Spinal cord (tissue), 10 donors: ENCODE data around the gene CCSAP. TPM values are rescaled to one million over a fixed set of nuclear protein-coding genes. Genes with fewer than 3 reads are reported as not detected.

ENCODE experiments used
- DNase-seq, 6 donors: peaks; one replicate each; pipeline versions ENCODE4 v3.0.0 to v3.0.0-alpha.2; 2013 to 2015; ENCODE audit warnings: low spot score in 6 of 6, low read depth in 4 of 6
- H3K27ac ChIP-seq: one replicate; pipeline ENCODE4 v1.5.1; 2013; ENCODE audit warnings: low read depth, low read length, control low read depth
- H3K27me3 ChIP-seq: one replicate; pipeline ENCODE4 v1.6.1; 2013; ENCODE audit warnings: low read length; ENCODE audit not compliant: control insufficient read depth, insufficient read depth
- H3K36me3 ChIP-seq: one replicate; pipeline ENCODE4 v1.6.1; 2013; ENCODE audit warnings: low read length; ENCODE audit not compliant: control insufficient read depth, insufficient read depth
- H3K4me1 ChIP-seq: one replicate; pipeline ENCODE4 v1.6.1; 2013; ENCODE audit warnings: low read length; ENCODE audit not compliant: control insufficient read depth, insufficient read depth
- H3K4me3 ChIP-seq: one replicate; pipeline ENCODE4 v1.5.1; 2013; ENCODE audit warnings: low read depth, low read length, control low read depth
- H3K9me3 ChIP-seq: one replicate; pipeline ENCODE4 v1.6.1; 2013; ENCODE audit warnings: low read length; ENCODE audit not compliant: control insufficient read depth, insufficient read depth
- WGBS: methylation state at CpG from one replicate; pipeline ENCODE4 v1.1.5; 2013; ENCODE audit warnings: missing lambda C conversion rate; ENCODE audit not compliant: insufficient coverage; 5-methylcytosine and 5-hydroxymethylcytosine counted together
- polyA plus RNA-seq, 2 donors: library from polyadenylated mRNA; unstranded; fragments of 120-200 nt; gene quantifications; one replicate each; pipeline ENCODE4 v1.2.1, GENCODE V29; 2013; ENCODE audit not compliant: insufficient read length in 2 of 2
- total RNA-seq, 2 donors: library from RNA; depleted of rRNA in 1 of 2; stranded (reverse); fragments of 120-200 nt in 1 of 2; fragments of >200 nt in 1 of 2; gene quantifications; one replicate each; pipeline versions ENCODE4 v1.2.3 to v1.2.4, GENCODE V29; 2013 to 2014
- donor health status: healthy.

The CCSAP gene
- total and polyA plus RNA-seq, 4 donors, result 14.0 to 34.7 (median 21.2) TPM

DNA sequence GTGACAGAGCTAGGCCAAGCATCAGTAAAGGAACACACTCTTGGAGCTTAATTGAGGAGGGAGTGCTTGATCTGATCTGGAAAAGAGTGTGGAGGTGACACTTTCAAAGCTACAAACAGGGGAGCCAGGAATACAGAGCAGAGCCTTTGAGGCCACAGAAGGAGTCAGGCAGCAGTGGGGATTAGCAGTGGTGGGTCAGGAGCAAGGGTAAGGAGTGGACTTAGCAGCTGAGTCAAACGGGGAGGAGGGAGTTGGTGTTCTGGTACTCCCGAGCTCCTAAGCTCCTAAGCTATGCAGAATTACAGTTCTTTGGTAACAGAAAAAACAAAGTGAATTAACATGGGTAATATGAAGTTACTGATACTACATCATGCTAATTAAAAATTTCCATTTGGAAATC lies 57.4 kb downstream of the CCSAP start:
- no peak for DNase-seq
- H3K36me3 ChIP-seq, result no peaks in the 10 kb centered on the region
- no peak overlapping the region for H3K27ac ChIP-seq
- H3K9me3 ChIP-seq, result no peaks in the 10 kb centered on the region
- no CpG with 5 or more reads among the region's 2 CpGs for WGBS
- H3K4me3 ChIP-seq, result no peak overlapping the region
- no peaks in the 10 kb centered on the region for H3K27me3 ChIP-seq
- no peaks in the 10 kb centered on the region for H3K4me1 ChIP-seq

- WGBS, result 100% methylated on average over 1 of the region's 3 CpGs
- H3K9me3 ChIP-seq, result no peaks in the 10 kb centered on the region
- H3K4me3 ChIP-seq, result no peak overlapping the region
- no peaks in the 10 kb centered on the region for H3K27me3 ChIP-seq
- H3K36me3 ChIP-seq, result no peaks in the 10 kb centered on the region
- DNase-seq, result no peak
- no peak overlapping the region for H3K27ac ChIP-seq
- no peaks in the 10 kb centered on the region for H3K4me1 ChIP-seq
Measured at GRCh38 chr1:229284887-229285286, 58.0 kb downstream of the CCSAP start.

GRCh38 chr1:229283183-229283611 lies 59.6 kb downstream of the CCSAP start:
- Histone ChIP-seq H3K4me1 (no peaks in the 10 kb centered on the region), H3K27ac (no peak overlapping the region), H3K36me3 (no peaks in the 10 kb centered on the region), H3K4me3 (no peak overlapping the region), H3K9me3 (no peaks in the 10 kb centered on the region), H3K27me3 (no peaks in the 10 kb centered on the region)
- WGBS, result no CpG with 5 or more reads among the region's 3 CpGs
- peak in 1 of 6 donors; percentile 63 for DNase-seq

GRCh38 chr1:229282295-229282823 lies 60.5 kb downstream of the CCSAP start:
- Histone ChIP-seq H3K4me3 (no peak overlapping the region), H3K27ac (no peak overlapping the region), H3K27me3 (no peaks in the 10 kb centered on the region), H3K9me3 (no peaks in the 10 kb centered on the region), H3K36me3 (no peaks in the 10 kb centered on the region), H3K4me1 (no peaks in the 10 kb centered on the region)
- WGBS, result no CpG with 5 or more reads among the region's 1 CpG
- DNase-seq, result no peak

DNA sequence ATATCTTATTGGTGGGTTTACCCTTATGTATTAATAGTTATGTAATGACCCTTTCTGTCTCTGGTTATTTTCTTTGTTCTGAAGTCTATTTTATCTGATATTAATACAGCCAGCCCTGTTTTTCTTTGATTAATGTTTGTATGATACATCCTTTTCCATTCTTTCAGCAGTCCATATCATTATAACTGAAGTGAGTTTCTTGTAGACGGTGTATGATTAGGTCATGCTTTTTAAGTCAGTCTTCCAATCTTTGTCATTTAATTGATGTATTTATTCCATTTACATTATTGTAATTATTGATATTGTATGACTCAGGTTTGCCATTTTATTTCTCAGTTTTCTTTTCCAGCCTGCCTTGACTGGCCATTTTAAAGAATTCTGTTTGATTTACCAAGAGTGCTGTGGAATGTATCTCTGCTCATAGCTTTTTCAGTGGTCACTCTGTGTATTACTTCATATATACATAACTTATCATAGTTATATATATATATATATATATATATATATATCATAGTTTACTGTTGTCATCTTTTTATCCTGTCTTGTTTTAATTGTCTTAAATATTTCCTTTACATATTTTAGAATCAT lies 61.4 kb downstream of the CCSAP start:
- Histone ChIP-seq H3K9me3 (no peaks in the 10 kb centered on the region), H3K27me3 (no peaks in the 10 kb centered on the region), H3K4me1 (no peaks in the 10 kb centered on the region), H3K36me3 (no peaks in the 10 kb centered on the region), H3K4me3 (no peak overlapping the region), H3K27ac (no peak overlapping the region)
- no peak for DNase-seq
- no CpG with 5 or more reads among the region's 1 CpG for WGBS

DNA sequence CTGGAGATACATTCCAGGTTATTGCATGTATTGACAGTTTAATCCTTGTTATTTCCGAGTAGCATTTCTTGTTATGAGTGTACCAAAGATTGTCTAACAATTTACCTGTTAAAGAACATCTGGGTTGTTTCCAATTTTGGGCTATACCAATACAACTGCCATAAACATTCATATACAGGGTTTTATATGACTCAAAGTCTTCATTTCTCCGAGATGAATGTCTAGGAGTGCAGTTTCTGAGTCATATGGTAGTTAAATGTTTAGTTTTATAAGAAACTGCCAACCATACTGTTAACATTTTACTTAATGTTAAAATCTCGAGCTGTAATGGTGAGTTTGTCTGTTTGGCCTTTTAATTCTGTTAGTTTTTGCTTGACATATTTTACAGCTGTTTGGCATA lies 61.9 kb downstream of the CCSAP start:
- no peaks in the 10 kb centered on the region for H3K27me3 ChIP-seq
- no peak overlapping the region for H3K4me3 ChIP-seq
- no peaks in the 10 kb centered on the region for H3K36me3 ChIP-seq
- H3K4me1 ChIP-seq, result no peaks in the 10 kb centered on the region
- no peaks in the 10 kb centered on the region for H3K9me3 ChIP-seq
- no CpG with 5 or more reads among the region's 3 CpGs for WGBS
- H3K27ac ChIP-seq, result no peak overlapping the region
- no peak for DNase-seq

GRCh38 chr1:229280037-229280828 lies 62.6 kb downstream of the CCSAP start:
- H3K27ac ChIP-seq, result no peak overlapping the region
- DNase-seq, result no peak

DNA sequence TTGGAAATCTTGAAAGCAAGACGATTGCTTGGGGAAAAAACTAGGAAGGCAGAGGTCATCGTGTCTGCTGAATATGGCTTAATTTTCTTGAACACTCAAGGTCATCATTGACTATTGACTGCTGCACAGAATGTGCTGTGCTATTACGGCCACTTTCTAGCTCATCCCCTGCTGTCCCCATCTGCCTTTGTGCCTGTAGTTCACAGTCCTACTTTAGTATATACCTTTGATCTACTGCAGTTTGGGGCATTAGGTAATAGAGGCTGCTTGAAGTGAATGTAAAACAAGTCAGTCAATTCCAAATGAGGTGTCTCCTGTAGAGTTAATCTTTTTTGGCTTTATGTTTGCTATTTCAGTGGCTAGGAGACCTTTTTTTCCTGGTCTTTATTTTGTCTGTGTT lies 63.6 kb downstream of the CCSAP start:
- WGBS, result 60% methylated on average over 3 of the region's 3 CpGs
- Histone ChIP-seq H3K27me3 (no peaks in the 10 kb centered on the region), H3K27ac (no peak overlapping the region), H3K4me1 (peaks cover under 1% of the 10 kb centered on the region), H3K36me3 (no peaks in the 10 kb centered on the region), H3K4me3 (no peak overlapping the region), H3K9me3 (no peaks in the 10 kb centered on the region)
- no peak for DNase-seq

More at GRCh38 chr1:229280037-229280828, 62.6 kb downstream of the CCSAP start:
- no peaks in the 10 kb centered on the region for H3K36me3 ChIP-seq
- H3K4me3 ChIP-seq, result no peak overlapping the region
- no peaks in the 10 kb centered on the region for H3K27me3 ChIP-seq
- no peaks in the 10 kb centered on the region for H3K4me1 ChIP-seq
- no CpG with 5 or more reads among the region's 6 CpGs for WGBS
- no peaks in the 10 kb centered on the region for H3K9me3 ChIP-seq

DNA sequence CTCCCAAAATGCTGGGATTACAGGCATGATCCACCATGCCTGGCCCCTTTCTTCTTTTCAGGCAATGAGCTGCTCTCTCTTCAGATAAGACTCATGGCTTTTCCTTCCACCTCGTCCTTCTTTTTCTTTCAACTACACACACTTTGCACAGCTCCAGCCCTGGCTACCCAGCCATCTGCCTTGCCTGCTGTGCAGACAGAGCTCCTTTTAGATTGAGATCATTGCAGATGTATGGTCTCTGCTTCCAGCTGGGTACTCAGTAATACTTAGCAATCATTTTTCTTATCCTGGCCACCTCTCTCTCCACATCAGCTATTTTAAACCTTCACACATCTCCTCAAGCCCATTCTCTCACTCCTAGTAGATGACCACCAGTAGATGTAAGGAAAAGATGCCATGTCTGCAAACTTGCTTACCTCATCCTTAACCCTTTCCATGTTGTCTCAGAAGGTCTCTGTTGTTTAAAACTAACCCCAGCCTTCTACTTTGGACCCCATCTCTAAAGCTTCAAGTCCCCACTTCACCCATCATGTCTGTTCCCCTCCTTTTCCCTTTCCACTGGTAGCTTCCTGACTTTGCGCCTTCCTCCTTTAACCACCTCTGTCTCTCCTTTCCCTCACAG lies 64.6 kb downstream of the CCSAP start:
- H3K9me3 ChIP-seq, result no peaks in the 10 kb centered on the region
- H3K4me1 ChIP-seq, result peaks cover 4% of the 10 kb centered on the region
- H3K27me3 ChIP-seq, result no peaks in the 10 kb centered on the region
- no peak overlapping the region for H3K4me3 ChIP-seq
- peak in 1 of 6 donors; percentile 15 for DNase-seq
- no peak overlapping the region for H3K27ac ChIP-seq
- WGBS, result 75% methylated on average over 2 of the region's 2 CpGs
- no peaks in the 10 kb centered on the region for H3K36me3 ChIP-seq
